Activated T-cell treated with anti-CD3 and anti-CD28 coated beads, Interleukin-2, amount 50 U/mL, for 48 hours (primary cell): ENCODE data around the gene TBX10.
"Not testable (repeated sequence)": the region's sequence is repeated elsewhere in the genome, so short reads cannot be mapped to it uniquely, and the experiment has no call there.

ENCODE experiments used
- DNase-seq, 2 experiments: peaks; one replicate each; pipeline ENCODE4 v3.0.0-alpha.2; 2020

TBX10 gene

DNA sequence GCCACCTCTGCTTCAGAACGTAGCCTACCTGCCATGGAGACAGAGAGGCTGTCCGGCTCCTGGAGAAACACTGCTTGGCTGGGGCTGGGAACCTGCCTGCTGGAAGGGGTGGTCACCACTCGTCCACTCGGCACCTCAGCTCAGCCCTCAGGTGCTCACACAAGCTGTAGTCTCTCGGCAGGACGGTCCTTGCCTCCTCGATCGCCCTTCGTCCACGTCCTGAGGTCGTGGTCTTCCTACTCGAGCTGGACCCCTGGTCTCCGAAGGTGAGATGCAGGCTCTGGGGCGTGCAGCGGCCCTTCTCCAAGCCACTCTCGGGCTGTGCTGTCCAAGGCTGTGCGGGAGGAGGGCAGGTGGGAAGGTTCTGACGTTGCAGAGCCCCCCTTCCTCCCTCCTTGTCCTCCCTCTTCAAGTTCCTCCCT, at the start of gene TBX10:
TSS of gene TBX10 (minus strand) at position 326 of the 422 bp plus-strand sequence. CDS start at position 35, 291 bp downstream.
- DNase-seq, result no peak

DNA sequence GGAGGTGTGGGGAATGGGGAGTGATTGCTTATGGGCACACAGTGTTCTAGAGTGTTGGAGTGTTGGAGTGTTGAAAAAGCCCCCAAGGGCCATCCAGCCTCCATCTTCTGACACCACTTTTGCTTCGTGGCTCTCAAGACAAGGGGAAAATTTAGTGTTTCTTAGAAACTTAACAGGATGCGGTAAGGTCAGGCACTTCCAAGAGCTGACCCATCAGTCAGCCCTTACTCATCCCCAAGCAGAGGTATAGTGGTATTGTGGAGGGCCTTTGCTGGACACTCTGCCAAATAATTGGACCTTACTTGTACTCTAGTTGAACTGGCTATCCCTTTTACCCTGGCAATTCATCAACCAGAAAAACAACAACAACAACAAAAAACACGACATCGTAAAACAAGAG, 49.6 kb upstream of the TBX10 start:
- no peak for DNase-seq

DNA sequence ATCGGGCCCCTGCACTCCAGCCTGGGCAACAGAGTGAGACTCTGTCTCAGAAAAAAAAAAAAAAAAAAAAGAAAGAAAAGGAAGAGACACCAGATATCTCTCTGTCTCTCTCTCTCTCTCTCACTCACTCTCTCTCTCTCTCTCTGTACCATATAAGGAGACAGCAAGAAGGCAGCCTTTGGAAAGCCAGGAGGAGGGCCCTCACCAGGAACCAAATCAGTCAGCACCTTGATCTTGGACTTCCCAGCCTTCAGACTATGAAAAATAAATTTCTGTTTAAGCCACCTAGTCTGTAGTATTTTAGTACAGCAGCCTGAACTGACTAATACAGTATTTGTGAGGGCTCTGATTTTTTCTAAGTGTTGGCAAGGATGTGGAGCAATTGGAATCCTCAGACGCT, 48.4 kb upstream of the TBX10 start:
- no peak for DNase-seq

DNA sequence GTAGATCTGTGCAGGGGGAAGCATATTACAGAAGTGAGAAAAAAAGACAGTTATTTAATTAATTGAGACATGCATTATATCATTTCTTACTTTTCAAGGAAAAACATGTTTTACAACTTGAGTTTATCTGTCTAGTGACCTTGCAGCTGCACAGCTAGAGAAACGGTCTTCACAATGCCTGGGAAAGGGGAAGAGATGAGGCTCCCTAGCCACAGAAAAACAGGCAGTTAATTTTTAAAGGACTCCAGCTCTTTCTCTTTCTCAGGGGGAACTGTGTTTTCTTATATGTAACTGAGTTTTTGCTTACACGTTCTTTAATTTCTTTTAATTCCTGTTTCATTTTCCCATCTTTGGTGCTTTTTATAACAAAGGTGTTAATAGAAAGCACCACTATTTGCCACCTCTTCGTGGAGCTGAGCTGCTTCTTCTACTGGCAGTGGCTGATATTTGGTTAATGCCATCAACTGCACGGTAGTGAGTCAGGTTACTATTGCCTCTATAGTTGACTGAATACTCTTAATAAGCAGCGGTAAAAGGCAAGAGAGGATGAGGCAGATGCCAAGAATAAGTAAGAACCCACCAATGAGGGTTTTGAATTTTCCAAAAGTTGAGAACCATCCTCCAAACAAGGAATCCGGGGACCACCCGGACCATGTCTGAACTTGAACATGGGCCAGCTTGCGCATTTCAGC, 46.2 kb upstream of the TBX10 start:
- not testable (repeated sequence) for DNase-seq

DNA sequence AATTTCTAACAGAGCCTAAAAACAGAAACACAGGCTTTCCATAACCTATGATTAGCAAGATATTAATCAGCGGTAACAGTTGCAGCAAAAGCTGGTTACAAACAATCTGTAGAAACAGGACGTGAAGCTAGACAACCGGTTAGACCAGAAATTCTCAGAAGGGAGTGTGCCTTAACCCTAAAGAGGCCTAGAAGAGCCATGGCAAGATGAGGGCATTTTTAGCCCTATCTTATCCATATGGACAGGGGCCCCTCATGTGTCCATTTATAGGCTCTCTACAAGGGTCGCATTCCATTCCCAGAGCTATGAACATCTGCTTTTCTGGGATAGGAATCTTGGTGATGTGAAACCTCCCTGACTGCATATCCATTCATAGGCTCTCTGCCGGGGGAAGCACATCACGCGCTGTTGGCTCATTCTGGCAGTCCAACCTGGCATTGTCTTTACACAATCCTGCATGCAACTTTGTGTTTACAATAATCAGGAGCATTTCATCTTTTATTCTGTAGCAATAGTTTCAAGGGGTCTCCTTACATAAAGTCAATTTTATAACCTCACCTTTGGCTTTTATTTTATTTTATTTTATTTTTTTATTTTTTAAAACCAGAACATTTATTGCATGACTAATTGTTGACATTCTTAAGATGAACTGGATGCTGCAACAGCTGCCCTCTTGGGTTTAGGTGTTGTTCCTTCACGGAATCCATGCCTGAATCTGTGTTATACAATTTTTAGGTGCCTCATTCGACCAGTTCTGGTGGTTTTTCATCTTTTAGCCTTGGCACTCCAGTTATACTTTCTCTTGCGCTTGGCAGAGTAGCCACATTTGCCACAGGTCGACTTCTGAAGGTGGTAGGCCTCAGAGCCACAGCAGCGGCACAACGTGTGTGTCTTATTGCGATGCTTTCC, 42.8 kb upstream of the TBX10 start:
- DNase-seq, result not testable (repeated sequence)

DNA sequence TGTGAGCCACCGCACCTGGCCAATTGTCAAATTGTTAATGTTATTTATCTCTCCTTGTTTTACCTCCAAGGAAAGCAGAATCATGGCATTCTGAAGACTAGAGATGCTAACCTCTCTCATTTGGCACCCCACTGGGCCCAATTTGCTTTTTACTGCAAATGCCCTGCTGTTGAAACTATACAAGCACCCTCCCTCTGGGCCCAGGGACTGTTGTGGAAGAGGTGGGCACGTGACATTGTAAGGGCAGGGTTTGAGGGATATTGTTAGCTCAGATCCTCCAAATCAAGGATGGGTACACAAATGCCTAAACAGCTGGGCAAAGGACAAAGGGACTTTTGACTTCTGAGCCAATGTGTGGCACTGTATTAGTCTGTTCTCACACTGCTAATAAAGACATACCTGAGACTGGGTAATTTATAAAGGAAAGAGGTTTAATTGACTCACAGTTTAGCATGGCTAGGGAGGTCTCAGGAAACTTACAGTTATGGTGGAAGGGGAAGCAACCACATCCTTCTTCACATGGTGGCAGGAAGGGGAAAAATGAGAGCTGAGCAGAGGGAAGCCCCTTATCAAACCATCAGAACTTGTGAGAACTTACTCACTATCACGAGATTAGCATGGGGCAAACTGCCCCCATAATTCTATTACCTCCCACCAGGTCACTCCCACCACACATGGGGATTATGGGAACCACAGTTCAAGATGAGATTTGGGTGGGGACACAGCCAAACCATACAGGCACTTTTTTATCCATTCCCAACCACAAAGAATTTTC, 41.3 kb upstream of the TBX10 start:
- no peak for DNase-seq

DNA sequence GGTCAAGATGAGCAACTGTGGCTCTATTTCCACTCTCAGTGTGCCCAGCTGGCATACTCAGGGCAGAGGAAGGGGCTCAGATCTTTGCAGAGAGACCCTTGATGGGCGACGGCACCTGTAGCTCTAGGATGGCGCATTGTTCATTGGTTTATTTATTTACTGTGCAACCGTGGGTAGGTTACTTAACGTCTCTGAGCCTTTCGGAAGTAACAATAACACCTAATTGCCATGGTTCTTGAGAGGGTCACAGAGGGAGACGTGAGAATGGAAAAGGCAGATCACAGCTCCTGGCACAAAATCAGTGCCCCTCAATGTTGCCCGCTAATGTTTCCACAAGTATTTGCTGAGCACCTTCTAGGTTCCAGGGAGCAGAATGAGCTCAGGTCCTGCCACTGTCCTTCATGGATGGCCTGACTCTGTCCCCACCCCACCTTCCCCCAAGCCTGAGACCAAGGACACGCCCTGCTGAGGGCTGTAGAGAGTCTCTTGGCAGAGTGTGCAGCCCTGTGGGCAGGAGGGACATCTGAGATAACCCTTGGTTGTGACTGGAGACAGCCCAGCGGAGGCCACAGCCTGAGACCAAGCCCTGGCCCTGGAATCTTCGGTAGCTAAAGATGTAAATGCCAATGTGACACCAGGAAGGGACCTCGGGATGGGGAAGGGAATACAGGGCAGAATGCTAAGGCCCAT, 35.6 kb upstream of the TBX10 start:
- no peak for DNase-seq

DNA sequence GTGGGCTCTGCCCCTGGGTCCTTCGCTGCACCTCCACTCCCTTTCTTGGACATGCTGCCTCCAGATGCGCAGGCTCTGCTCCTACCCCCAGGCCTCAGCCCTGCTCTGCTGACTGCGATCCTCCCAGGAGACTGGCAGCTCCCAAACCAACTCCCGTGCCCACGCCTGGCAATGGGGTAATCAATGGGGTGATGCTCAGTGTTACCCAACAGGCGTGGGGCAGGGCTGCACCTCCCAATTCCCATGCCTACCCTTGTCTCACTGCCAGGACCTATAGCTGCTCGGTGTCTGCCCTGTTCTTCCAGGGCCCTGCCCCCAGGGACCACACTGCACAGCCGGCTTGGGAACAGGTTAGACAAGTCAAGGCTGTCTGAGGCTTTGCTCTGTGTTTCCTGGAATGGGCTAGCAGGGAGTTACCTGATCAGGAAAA, 34.9 kb upstream of the TBX10 start, which contains the start of gene ALDH3B2:
TSS of gene ALDH3B2 (minus strand) at position 182 of the 430 bp plus-strand sequence. CDS start 7,688 bp downstream, outside the sequence.
- no peak for DNase-seq

DNA sequence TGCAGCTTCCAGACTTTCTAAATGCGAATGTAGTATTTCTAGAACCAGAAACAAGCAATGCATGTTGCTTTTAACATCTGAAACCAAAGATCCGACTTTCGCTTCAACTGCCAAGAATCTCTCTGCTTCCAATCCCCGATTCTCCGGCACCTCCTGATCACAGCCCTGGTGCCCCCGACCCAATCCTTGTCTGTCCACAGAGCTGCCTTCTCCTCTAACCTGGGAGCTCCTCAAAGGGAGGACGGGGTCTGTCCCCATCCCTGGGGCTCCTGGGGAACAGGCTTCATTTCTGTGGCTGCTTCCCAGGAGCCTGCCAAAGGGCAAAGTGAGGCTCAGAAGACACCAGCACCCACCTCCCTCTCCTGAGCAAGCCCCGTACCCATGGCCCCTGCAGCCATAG, 34.3 kb upstream of the TBX10 start:
- DNase-seq, result no peak

DNA sequence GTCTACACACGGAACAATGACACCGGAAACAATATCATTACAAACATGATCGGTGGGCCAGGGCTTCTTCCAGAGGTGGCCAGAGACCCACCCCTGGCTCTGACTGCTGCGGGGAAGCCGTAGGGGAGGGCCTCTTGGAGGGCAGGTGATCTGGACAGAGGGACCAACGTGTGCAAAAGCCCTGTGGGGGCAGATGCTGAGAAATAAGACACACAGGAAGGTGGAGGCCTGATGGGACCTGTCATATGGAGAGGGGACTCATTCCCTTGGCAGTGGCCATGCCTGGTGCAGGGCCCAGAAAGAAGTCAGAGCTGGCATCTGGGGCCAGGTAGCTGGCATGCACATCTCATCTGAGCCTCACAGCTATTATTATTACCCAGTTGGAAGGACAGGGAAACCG, 33.8 kb upstream of the TBX10 start:
- DNase-seq, result no peak

DNA sequence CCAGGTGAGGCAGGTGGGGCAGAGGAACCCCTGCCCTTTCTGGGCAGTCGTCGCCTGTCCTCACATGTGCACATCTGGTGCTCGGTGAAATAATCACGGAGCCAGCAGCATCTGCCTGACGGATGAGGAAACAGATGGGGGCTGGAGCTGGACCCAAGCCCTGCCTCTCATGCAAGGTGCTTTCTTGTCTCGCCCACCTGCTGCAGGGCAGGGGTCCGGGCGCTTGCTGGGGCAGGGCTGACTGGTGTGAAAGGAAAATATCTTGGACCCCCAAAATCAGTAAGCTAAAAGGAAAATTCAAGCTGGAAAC, 31.6 kb upstream of the TBX10 start:
- DNase-seq, result peak in 1 of 2 experiments; percentile 11

DNA sequence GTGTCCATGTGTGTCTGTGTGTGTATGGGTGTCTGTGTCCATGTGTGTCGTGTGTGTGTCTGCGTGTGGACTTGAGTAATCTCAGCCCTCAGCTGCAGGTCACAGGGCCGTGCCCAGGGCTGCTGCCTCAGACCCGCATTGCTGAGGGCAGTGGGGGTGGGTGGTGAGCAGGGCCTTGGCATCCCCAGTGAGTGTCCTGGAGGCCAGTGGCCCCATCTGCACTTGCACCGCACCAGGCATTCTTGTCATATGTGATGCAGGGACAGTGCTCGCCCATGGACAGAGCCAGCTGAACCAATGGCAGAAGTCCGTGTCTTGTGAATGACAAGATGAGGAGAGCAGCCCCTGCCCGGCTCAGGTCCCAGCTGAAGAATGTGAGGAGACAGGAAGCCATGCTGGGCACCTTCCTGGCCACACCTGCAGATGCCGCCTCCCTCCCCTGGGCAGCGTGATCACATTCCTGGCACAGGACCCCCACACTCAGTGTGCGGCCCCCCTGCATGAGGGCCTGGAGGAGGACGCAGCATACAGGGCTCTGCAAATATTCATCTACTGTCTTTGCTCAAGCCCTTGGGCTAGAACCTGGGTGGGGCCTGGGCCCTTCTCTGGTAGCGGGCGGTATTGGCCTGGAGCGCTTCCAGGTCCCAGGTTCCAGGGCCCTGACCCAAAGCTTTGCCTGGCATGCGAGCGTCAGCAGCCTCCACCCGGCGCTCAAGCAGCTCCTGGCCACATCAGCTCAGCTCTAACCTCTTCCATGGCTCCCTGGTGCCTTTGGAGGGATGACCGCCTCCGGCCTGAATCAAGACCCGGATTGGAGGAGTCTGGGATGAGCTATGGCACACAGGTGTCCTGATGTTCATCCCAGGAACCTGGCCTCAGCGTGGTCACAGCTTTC, 31.0 kb upstream of the TBX10 start:
- peak in 1 of 2 experiments; percentile 10 for DNase-seq

DNA sequence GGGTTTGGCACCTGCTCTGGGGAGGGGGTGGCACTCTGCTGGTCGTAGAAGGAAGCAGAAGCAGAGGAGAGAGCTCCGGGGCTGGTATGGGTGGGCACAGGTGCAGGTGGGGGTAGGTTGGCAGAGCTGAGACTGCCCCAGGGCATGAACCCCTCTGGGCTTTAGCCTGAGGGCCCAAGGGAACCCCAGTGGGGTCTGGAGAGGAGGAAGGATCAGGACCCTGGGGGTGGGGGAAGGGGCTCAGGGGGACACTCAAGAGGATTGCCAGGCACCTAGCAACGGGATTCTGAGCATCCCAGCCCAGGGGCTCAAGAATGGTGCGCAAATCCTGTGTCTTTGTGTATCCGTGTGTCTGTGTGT, 28.6 kb upstream of the TBX10 start:
- DNase-seq, result peak in 1 of 2 experiments; percentile 14

DNA sequence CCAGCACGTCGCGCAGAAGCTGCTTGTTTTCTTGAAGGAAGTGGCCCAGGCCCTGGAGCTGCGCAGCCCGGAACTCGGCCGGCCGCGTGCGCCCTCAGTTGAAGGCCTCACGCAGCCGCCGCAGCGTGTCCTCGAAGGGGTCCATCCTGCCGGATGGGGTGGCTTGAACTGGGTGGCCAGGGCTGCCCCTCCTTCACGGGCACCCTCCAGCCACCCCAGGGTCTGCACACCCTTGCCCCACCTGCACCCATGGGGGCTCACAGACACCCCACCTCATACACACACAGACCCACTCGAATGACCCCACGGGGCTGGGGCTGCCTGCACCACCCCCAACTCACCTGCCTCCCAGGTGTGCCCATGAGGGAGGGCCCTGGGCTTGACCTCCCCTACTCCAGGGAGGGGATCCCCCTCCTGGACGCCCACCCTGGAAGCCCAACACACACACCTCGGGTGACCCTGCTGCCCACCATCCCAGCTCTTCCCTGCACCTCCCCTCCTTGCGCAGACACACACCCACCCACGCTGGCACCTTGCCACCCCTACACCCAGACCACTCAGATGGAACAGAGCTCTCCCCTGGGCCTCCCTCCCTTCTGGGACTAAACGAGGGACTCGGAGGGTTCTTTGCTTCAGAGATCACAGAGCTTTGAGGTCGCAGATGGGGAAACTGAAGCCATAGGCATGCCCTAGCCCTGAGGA, 28.1 kb upstream of the TBX10 start:
- DNase-seq, result no peak

DNA sequence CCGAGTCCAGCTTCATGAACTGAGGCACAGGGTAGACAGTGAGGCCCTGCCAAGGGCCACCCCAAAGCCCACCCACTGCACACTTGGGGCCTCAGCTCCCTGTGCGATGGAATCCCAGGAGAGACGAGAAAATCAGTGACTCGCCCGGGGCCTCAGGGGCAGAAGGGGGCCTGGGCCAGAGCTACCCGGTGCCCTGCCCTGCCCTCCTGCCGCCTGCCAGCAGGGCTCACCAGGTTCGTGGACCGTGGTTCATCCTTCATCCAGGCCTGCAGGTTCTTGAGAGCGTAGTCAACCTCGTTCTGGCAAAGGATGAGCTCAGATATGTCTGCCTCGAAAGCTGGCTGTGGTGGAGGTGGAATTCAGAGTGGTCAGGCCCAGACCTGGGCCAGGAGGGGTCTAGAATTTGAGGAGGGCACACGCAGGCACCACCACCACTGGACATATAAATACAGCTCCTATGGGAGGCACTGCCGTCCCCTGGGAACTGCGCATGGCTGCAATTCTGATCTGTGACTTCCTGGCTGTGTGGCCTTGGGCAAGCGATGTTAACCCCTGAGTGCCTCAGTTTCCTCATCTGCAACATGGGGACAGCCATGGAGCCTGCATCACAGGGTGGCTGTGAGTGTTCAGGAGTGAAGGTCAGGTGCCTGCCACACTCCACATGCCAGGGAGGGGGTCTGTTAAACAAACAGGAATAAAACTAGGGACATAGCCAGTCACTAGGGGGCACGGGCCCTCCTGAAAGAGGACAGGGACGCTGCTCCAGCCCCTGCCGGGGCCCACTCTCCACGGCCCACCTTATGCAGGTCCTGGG, 27.3 kb upstream of the TBX10 start:
- DNase-seq, result peak in 1 of 2 experiments; percentile 13

DNA sequence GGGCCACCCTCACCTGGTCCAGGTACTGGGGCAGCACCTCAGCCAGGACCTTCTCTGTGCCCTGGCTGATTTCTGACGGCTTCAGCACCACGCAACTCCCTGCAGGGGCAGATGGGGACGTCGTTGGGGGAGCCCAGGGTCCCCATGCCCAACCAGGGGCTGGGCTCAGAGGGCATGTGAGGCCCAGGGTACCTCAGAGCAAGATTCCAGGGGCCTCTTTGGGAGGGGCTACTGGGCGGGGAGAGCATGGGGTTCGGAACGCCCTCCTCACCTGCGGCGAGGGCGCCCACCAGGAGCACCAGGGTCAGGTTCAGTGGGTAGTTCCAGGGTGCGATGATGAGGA, 26.7 kb upstream of the TBX10 start:
- no peak for DNase-seq

DNA sequence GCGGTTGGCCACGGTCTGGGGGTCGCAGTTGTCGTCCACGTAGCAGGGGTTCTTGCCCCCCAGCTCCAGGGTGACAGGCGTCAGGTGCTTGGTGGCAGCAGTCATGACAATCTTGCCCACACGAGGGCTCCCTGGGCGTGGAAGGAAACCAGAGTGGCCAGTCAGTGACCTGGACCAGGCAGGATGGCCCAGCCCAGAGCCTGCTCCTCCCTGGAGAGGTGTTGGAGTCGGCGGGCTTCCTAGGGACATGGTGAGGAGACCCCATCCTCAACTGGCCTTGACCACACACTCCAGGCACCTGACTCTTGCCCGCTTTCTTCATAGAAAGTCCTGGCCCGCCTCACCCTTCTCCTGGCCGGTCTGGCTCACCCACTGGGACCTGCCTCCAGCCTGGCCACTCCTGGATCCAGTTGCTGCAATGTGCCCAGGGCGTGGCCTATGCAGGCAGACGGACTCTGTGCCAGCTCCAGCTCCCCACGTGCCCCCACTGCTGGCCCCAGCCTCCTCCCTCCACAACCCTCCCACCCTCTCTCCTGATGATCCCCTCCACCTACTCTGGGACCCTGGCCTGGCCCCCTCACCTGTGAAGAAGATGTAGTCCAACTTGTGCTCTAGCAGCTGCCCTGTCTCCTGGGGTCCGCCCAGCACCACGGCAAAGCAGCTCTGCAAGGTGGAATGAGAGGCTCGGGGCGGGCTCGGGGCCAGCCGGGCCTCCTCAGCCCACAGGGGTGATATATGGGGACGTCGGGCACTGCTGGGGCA, 26.2 kb upstream of the TBX10 start:
- DNase-seq, result peak in 1 of 2 experiments; percentile 13

DNA sequence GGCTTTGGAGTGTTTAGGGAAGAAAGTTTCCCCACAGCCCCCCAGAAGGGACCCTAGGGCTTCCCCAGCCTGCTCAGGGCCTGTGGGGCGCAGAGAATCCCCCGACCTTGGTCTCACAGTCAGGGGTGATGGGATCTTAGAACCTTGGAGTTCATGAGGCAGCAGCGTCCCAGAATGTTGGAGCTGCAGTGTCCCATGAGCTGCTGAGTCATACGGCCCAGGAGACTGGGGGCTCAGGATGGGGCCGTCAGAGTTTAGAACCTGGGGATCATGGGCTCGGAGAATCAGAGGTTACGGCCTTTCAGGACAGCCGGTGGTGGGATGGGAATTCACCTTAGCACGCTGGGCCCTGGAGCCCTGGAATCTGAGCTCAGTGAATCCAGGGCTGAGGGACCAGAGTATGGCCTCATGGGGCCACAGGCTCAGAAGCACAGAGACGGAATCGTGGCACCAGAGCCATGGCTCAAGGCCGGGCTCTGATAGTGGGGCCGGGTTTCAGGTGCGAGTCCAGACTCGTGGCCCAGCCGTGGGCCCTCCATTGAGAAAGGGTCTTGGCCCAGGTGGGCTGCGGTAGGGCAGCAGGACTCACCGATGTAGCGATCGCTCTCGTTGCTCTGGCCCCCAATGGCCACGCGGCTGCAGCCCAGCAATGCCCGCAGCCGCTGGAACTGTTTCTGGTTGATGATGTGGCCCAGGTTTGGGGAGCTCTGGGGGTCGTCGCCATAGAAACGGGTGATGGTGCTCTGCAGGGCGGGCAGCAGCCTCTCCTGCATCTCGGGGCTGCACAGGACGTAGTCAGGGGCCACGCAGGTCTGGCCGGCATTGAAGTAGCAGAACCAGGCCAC, 25.4 kb upstream of the TBX10 start:
- peak in 1 of 2 experiments; percentile 6 for DNase-seq
